A673 (cell line): ENCODE results near the gene TNS3.

Experiments used
- EZH2 ChIP-seq: fragments of 200-600 bp; sonication (generic); IDR thresholded peaks from 2 replicates; pipeline ENCODE4 v1.6.1; 2017; ENCODE audit warnings: borderline replicate concordance, low read depth, mild to moderate bottlenecking, mixed read lengths, antibody characterized with exemption, low read length; ENCODE audit not compliant: poor library complexity, severe bottlenecking
- TF ChIP-seq, protein P1 (sequence below): fragments of 300-800, 200-600 bp; sonication (generic); conservative IDR thresholded peaks from 2 replicates; pipeline ENCODE4 v1.5.1; 2017; ENCODE audit warnings: low read depth, mild to moderate bottlenecking, antibody characterized with exemption, low read length, moderate library complexity, mixed read lengths

DNA sequence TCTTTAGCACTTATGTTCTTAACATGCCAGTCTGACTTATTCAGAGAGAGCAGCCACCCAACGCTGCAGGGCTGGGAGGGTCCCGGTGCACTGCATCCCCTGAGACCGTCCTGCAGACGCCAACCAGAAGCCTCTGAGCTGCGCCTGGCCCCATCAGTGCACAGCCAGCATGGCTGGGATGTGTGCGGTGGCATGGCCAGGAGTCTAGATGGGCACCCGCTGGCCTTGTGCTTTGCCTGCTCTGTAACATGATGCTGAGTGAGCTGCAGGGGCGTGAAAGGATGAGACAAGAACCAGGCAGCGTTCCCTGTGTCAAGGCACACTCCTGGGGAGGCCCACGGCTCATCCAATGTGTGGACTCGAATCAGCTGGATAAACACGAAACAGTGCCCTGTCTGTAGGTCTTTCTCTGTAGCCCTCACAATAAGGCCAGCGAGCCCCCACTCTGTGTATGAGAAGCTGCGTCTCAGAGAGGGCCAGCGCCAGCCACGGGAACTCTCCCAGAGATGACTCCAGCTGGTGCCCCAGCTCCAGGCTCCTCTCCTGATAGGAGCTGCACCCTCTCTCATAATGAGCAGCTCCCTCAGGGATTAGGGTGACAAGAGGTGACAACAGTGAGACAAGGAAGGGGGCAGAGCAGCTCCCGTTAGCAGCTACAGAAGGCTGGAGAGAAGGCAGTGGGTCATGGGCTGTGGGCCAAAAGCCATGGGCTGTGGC lies 96.8 kb downstream of the TNS3 start:
- TF ChIP-seq EZH2: no peak
- TF ChIP-seq, protein P1, sequence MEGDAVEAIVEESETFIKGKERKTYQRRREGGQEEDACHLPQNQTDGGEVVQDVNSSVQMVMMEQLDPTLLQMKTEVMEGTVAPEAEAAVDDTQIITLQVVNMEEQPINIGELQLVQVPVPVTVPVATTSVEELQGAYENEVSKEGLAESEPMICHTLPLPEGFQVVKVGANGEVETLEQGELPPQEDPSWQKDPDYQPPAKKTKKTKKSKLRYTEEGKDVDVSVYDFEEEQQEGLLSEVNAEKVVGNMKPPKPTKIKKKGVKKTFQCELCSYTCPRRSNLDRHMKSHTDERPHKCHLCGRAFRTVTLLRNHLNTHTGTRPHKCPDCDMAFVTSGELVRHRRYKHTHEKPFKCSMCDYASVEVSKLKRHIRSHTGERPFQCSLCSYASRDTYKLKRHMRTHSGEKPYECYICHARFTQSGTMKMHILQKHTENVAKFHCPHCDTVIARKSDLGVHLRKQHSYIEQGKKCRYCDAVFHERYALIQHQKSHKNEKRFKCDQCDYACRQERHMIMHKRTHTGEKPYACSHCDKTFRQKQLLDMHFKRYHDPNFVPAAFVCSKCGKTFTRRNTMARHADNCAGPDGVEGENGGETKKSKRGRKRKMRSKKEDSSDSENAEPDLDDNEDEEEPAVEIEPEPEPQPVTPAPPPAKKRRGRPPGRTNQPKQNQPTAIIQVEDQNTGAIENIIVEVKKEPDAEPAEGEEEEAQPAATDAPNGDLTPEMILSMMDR: no peak
